ENCODE data around the gene CD27.
"Not testable (repeated sequence)": the region's sequence is repeated elsewhere in the genome, so short reads cannot be mapped to it uniquely, and the experiment has no call there.

Gene CD27

DNA sequence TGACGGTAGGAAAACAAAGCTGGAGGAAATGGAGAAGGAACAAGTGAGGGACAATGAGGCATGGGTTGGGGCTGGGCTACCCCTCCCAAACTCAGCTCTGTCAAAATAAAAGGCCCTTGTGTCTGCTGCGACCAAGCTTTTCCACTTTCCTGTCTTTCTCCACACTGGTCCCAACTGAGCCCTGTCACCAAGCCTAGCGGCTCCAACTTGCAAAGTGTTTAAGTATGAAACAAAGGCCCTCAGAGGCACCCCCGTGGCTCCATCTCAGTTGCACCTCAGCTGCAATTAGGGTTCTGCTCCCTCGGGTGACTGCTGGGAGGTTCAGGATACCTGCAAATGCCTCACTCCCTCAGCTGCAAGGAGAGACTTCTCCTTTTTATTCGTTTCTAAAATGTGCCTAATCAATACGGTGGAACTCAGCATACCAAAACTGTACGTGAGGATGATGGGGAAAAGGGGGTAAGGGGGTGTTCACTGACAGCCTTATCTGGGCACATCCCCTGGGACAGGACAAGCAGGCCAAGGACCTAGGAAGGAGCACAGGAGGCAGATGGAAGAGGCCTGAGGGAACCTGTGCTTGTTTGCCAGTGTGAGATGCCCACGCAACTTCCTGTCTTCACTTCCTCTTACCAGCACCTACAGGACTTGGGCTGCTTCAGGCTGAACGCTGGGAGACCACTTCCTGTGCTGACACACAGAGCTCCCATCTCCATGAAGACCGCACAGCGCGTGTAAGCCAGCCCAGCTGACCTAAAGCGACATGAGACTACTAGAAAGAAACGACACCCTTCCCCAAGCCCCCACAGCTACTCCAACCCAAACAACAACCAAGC is 16.9 kb downstream of the CD27 start:
- peak; percentile 70 for DNase-seq (ENCODE audit: low spot score)

DNA sequence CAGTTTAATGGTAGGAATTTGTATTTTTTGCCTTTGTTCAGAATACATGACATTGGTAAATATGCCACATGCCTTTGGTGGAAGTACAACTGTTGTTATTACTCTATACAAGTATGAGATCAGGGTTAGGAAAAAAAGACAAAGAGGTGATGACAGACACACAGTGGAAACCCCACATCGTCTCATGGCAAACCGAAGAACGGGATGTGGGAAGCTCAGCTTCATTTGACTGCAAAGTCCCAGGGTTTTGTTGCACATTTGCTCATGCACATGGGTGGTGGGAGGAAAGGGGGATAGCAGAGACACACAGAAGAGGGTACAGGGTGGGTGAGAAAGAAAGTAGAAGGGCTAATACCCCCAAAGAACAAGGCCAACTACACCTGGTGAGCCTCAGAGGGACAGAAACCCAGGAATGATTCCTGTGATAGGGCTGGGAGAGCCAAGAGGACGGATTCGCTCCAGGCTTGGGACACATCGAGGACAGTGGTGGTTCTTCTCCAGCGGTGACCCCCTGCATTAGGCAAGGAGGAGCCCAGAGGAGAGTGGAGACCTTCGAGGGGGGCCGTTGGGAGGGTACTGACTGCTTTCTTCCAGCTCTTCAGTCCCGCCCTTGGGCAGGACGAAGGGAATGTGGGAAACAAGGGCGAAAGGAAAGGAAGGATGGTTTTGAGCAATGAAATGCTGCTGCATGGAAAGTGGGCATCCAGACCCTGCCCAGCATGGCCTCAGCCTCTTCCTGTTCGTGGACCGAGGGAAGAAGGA is 17.7 kb downstream of the CD27 start:
- no peak for DNase-seq (ENCODE audit: low spot score)

DNA sequence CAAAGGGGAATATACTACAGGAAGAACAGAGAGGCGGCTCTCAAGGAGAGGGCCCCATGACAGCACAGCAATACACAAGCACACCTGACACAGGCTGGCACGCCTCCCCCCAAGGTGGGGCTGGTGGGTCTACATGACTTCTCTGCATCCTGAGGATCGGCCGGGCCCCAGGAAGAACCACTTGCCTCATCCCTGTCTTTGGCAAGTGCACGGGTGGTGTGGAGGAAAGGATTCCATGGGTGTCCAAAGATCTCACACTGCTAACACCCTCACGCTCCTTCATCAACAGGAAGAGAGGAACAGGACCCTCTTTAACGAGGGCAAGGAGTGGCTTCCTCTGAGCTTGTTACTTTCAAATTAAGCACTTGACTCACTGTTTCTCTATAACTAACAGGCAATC is 18.5 kb downstream of the CD27 start:
- no peak for DNase-seq (ENCODE audit: low spot score)

DNA sequence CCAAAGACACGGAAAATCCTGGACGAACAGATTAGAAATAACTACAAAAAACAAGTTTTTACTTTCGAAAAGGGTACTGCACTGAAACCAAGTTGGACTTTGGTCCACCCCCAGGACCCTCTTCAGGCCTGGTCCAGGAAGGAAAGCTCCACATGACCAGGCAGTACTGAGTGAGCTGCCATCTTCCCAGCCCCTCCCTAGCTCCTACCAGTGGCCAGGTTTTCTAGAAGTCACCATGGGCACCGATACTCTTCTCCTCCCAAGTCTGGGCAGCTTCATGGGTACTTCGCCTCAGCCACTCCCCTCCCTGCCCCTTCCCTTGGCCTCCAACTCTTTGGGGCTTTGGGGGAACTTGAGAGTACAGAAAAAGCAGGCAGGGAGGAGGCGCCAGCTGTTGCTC is 19.1 kb downstream of the CD27 start:
- DNase-seq (ENCODE audit: low spot score): no peak

DNA sequence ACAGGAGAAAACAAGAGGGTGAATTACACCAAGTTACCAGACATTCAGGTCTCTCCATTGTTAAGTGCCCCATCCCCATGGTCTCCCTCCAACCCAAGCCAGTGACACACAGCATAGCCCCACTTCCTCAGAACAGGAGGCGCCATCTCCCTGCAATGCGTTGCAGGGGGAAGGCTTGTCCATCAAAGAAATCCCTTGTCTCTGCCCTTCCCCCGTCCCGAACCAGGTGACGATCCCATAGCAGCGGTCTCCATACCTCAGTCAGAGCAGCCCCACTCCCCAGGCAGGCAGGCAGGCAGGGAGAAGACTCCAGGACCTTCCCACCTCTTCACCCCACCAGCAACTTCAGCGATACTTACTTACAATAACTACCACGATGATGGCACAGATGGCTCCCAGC is 19.8 kb downstream of the CD27 start:
- DNase-seq (ENCODE audit: low spot score): no peak

DNA sequence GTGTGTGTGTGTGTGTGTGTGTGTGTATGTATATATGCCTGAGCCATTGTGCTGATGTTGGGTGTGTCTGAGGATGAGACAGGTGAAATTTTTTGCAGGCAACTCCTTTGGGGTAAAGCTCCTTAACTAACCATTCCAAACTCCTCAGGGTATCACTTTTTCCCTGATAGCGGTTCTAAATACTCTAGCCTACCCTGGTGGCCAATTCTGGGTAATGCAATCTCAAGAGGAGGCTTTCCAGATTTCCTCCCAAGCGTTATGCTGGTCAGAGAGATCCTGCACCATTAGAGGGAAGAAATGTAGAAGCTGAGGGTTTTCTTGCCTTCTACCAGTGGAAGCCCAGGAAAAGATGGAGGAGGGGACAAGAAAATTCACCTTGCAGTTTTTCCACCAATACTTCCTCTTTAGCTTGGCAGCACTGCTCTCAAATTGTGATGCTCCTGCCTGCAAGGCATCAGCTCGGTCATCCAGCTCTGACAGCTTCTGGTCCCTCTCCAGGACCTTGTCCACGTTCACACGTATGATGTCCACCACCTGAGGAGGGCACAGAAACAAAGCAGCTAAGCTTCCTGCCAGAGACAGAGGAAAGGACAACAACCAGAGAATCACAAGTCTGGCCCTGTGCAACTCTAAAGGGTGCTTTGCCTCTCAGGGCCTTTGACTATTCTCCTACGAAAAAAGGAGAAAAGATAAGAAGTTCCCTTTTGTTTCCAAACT is 20.9 kb downstream of the CD27 start:
- peak; percentile 68 for DNase-seq (ENCODE audit: low spot score)

DNA sequence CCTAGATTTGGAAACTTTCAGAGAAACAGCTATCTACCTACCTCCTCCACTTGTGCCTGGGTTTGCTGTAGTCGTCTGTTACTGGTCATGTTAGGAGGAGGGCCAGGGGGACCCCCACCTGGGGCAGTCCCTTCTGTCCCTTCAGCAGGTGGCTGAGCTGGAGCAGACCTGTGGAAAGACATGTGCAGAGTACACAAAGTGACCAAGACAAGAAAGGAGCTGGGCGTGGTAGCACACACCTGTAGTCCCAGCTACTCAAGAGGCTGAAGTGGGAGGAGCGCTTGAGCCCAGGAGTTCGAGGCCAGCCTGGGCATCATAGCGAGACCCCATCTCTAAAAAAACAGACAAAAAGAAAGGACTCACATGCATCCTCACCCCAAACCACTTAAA is 21.4 kb downstream of the CD27 start:
- DNase-seq (ENCODE audit: low spot score): no peak

DNA sequence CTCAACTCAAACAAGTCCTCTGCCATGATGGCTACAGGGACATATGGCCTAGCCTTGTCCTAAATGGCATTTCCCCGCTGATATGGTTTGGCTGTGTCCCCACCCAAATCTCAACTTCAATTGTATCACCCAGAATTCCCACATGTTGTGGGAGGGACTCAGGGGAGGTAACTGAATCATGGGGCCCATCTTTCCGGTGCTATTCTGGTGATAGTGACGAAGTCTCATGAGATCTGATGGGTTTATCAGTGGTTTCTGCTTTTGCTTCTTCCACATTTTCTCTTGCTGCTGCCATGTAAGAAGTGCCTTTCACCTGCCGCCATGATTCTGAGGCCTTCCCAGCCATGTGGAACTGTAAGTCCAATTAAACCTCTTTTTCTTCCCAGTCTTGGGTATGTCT is 22.0 kb downstream of the CD27 start:
- DNase-seq (ENCODE audit: low spot score): not testable (repeated sequence)

DNA sequence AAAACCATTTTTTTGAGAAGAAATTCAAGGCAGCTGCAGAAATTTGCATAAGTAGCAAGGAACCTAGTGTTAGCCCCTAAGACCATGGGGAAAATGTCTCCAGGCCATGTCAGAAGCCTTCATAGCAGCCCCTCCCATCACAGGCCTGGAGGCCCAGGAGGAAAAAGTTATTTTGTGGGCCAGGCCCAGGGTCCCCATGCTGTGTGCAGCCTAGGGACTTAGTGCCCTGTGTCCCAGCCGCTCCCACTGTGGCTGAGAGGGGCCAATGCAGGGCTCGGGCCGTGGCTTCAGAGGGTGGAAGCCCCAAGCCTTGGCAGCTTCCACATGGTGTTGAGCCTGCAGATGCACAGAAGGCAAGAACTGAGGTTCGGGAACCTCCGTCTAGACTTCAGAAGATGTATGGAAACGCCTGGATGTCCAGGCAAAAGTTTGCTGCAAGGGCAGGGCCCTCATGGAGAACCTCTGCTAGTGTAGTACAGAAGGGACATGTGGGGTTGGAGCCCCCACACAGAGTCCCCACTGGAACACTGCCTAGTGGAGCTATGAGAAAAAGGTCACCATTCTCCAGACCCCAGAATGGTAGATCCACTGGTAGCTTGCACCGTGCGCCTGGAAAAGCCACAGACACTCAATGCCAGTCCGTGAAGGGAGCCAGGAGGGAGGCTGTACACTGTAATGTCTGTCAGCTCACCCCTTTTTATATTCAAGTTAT is 23.0 kb downstream of the CD27 start:
- DNase-seq (ENCODE audit: low spot score): not testable (repeated sequence)

DNA sequence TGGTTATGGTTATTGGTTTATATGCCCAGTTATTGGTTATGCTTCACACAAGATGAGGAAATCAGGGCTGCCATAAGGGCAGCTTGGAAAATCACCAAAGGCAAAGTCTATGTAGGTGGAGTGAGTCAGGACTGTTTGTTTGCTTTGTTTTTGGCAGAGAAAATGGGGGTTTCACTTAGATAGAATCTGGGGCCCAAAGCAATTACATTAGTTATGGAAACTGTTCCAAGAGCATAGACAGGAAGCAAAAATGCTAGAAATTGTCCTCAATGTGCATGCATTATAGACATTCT is 23.5 kb downstream of the CD27 start:
- DNase-seq (ENCODE audit: low spot score): no peak

DNA sequence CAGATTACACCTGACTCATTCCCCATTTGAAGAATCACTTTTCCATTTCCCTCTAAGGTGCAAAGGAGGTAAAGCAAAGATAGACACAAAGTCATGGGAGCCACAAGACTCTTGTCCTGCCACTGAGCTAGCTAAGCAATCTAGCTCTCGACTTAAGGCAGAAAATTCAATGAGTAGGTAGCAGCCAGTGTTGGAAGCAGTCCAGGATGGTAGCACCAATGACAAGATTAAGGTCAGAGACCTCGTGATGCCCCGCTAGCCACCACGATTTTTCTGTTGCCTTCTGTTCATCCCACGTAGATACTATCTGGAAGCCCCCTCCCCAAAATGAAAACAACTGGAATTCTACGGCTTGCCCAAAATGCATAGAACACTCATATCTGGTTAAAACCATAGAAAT is 24.3 kb downstream of the CD27 start:
- DNase-seq (ENCODE audit: low spot score): no peak

DNA sequence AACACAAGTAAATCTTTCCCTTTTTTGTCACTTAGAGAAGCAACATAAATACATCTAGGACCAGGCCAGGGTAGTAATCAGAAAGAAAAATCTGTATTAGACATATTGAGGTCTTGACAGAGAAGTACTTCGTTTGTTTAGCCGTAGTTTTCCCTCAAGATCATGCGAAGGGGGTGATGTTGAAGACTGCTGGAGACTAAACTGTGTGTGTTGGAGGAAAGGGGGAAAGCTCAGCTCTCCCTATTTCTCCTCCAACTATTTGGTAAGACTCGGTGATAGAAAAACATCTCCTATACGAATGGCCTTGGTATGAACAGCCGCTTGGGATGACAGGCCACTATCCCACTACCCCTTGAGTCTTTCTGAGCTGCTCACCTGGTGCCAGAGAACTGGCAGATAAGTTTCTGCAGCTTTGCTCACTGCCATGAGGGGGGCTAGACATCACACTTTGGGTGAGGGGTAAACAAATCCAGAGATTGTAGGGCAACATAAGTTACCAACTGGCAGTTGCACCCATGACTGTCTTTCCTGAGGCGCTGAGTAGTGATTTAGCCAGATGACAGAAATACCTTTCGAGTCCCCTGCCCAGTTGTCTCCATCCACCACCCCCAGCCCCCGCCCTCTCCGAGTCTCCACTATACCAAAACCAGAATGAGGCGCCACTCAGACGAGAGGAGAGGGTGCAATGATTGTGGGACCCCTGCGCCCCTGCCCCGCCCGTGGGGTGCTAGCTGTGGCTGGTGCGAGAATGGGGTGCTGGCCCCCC is 25.0 kb downstream of the CD27 start:
- no peak for DNase-seq (ENCODE audit: low spot score)

DNA sequence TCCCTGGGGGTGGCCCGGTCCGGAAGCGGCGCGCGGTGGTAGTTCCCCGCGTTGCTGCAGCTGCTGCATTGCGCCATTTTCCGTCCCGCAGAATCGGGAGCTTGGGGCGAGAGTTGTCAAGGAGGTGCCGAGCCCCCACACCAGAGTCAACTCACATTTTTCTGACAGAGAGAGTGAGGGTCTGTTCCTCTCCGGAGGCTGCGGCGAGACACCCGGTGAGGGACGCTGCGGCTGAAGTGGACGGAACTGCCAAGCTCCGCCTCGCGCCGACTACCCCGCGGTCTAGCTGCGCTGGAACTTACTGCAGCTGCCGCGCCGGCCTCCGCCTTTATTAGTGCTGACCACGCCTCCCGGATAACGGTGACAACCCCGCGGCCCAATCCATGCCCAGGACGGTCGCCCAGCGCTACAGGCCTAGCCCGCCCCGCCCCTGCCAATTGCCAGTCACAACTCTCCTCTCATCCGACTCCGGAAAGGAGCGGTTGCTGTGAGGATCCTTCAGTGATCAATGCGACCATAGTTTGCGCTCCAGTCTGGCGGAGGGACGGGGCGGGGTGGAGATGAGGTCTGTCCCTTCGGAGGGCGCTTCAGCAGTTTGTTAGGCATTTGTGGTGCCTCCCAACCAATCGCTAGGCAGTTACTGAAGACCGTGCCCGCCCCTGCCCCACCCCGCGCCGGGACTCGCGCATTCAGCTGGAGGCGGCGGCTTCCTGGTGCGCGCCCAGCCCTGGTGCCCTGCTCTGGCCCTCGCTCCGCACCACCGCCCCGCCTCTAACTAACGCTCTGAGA is 25.8 kb downstream of the CD27 start, which contains the start of gene VAMP1:
TSS of gene VAMP1 (minus strand) at position 303 of the 789 bp plus-strand sequence. CDS start at position 157, 146 bp downstream.
- DNase-seq (ENCODE audit: low spot score): peak; percentile 100

DNA sequence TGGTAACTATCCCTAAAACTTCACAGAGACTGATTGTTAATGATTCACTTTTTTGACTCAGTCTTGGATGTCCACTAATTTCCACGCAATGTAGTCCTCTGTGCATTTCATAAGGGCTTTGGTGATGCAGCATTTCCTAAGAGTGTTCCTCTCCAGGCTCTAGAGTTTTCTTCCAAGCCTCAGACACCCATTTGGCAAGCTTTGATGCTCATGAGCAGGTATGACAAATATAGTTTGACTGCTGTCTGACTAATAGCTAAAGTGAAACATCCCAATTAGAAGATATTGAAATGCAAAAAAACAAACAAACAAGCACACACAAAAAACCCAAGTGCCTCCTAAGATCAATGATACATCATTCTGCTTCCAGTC is 27.2 kb downstream of the CD27 start:
- no peak for DNase-seq (ENCODE audit: low spot score)

DNA sequence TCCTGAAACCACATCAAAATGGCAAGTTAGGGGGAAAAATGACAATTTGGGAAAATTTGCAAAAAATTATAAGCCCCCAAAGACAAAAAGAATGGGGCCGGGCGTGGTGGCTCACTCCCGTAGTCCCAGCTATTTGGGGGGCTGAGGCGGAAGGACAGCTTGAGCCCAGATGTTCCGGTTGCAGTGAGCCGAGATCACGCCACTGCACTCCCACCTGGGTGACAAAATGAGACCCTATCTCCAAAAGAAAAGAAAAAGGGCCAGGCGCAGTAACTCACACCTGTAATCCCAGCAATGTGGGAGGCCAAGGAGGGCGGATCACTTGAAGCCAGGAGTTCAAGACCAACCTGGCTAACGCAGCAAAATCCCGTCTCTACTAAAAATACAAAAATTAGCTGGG is 27.7 kb downstream of the CD27 start:
- no peak for DNase-seq (ENCODE audit: low spot score)

DNA sequence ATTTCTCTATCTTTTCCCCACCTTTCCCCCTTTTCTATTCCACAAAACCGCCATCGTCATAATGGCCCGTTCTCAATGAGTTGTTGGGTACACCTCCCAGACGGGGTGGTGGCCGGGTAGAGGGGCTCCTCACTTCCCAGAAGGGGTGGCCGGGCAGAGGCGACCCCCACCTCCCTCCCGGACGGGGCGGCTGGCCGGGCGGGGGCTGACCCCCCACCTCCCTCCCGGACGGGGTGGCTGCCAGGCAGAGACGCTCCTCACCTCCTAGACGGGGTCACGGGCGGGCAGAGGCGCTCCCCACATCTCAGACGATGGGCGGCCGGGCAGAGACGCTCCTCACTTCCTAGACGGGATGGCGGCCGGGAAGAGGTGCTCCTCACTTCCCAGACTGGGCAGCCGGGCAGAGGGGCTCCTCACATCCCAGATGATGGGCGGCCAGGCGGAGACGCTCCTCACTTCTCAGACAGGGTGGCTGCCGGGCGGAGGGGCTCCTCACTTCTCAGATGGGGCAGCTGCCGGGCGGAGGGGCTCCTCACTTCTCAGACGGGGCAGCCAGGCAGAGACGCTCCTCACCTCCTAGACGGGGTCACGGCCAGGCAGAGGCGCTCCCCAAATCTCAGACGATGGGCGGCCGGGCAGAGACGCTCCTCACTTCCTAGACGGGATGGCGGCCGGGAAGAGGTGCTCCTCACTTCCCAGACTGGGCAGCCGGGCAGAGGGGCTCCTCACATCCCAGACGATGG is 30.6 kb downstream of the CD27 start:
- not testable (repeated sequence) for DNase-seq (ENCODE audit: low spot score)

DNA sequence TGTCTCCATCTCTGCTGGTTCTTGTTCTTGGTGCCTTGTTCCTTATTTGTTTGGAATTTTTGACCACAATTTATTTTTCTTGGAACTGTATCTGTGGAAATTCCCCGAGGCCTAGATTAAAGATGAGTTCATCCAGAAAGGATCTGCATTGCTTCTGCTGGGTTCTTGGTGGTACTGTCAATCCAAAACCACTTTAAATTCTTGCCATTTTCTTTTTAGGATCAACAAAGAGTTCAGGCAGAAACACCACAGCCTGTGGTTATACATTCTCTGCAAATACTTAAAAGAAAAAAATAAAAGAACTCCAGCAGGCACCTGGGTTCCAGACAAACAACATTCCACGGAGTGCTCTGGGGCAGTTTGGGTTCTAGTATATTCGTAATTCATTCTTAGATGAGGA is 31.7 kb downstream of the CD27 start:
- DNase-seq (ENCODE audit: low spot score): no peak

DNA sequence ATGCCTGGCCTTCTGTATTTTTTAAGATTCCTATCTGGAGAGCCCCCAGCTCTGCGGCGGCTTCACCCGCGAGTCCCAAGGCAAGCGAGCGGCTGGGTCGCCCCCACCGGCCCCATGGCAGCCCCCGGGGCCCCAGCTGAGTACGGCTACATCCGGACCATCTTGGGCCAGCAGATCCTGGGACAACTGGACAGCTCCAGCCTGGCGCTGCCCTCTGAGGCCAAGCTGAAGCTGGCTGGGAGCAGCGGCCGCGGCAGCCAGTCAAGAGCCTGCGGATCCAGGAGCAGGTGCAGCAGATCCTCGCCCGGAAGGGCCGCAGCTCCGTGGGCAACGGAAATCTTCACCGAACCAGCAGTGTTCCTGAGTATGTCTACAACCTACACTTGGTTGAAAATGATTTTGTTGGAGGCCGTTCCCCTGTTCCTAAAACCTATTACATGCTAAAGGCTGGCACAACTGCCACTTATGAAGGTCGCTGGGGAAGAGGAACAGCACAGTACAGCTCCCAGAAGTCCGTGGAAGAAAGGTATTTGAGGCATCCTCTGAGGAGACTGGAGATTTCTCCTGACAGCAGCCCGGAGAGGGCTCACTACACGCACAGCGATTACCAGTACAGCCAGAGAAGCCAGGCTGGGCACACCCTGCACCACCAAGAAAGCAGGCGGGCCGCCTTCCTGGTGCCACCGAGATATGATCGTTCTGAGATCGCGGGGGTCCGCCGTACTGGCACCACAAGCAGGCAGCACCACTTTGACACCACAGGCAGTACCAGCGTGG is 33.0 kb downstream of the CD27 start:
- DNase-seq (ENCODE audit: low spot score): not testable (repeated sequence)

DNA sequence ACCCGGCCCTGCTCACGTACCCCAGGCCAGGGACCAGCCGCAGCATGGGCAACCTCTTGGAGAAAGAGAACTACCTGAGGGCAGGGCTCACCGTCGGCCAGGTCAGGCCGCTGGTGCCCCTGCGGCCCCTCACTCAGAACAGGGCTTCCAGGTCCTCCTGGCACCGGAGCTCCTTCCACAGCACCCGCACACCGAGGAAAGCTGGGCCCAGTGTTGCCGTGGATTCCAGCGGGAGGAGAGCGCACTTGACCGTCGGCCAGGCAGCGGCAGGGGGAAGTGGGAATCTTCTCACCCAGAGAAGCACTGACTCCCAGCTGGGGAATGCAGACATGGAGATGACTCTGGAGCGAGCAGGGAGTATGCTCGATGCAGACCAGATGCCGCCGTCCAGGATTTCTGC is 33.7 kb downstream of the CD27 start:
- DNase-seq (ENCODE audit: low spot score): no peak
